ENCODE data around the gene FGF12. TPM values are rescaled to one million over a fixed set of nuclear protein-coding genes. Genes with fewer than 3 reads are reported as not detected.
A peak's percentile ranks its signal among the peaks of the same experiment; 100 is the strongest.

Gene FGF12
- total and polyA plus RNA-seq, 9 donors: 3.0 to 5.4 (median 4.3) TPM

DNA sequence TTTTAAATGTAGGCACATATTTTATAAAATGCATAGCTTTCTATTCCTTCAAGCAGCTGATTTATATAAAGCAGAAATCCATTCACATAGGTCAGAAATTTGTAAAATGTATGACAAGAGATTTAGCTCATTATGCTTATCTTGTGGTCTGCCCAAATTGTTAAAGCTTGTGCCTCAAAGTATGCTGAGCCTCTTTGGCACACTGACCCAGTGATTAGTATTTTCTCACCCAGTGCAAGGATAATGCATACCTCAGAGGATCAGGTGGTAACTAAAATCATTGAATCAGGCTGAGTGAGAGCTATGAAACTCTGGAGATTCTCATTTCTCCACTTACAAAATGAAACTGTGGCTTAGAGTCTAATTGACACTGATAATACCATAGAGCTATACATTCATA lies 533.3 kb downstream of the FGF12 start:
- DNase-seq: no peak
- Histone ChIP-seq H3K36me3 (ENCODE audit: control insufficient read depth, insufficient read depth, low read length) (no peaks in the 10 kb centered on the region), H3K4me1 (ENCODE audit: control insufficient read depth, insufficient read depth, low read length) (no peaks in the 10 kb centered on the region), H3K9me3 (replicated peaks; ENCODE audit: control insufficient read depth, low read depth, low read length) (no peaks in the 10 kb centered on the region), H3K27ac (ENCODE audit: low read length) (no peak overlapping the region), H3K27me3 (ENCODE audit: control insufficient read depth, insufficient read depth, low read length) (no peaks in the 10 kb centered on the region), H3K4me3 (ENCODE audit: low read length) (no peak overlapping the region)

GRCh38 chr3:192188218-192188835 lies 539.0 kb downstream of the FGF12 start:
- Histone ChIP-seq H3K27me3 (ENCODE audit: control insufficient read depth, insufficient read depth, low read length) (no peaks in the 10 kb centered on the region), H3K9me3 (replicated peaks; ENCODE audit: control insufficient read depth, low read depth, low read length) (no peaks in the 10 kb centered on the region), H3K4me1 (ENCODE audit: control insufficient read depth, insufficient read depth, low read length) (no peaks in the 10 kb centered on the region), H3K4me3 (ENCODE audit: low read length) (no peak overlapping the region), H3K36me3 (ENCODE audit: control insufficient read depth, insufficient read depth, low read length) (no peaks in the 10 kb centered on the region), H3K27ac (ENCODE audit: low read length) (no peak overlapping the region)
- DNase-seq: peak; percentile 30
- 40% methylated on average over 1 of the region's 7 CpGs for WGBS (ENCODE audit: insufficient coverage)

GRCh38 chr3:192187485-192188051 lies 539.8 kb downstream of the FGF12 start:
- no peaks in the 10 kb centered on the region for H3K4me1 ChIP-seq (ENCODE audit: control insufficient read depth, insufficient read depth, low read length)
- no peak overlapping the region for H3K4me3 ChIP-seq (ENCODE audit: low read length)
- H3K36me3 ChIP-seq (ENCODE audit: control insufficient read depth, insufficient read depth, low read length): no peaks in the 10 kb centered on the region
- no peaks in the 10 kb centered on the region for H3K27me3 ChIP-seq (ENCODE audit: control insufficient read depth, insufficient read depth, low read length)
- no peaks in the 10 kb centered on the region for H3K9me3 ChIP-seq (replicated peaks; ENCODE audit: control insufficient read depth, low read depth, low read length)
- DNase-seq: no peak
- no peak overlapping the region for H3K27ac ChIP-seq (ENCODE audit: low read length)
- 59% methylated on average over 4 of the region's 4 CpGs for WGBS (ENCODE audit: insufficient coverage)

DNA sequence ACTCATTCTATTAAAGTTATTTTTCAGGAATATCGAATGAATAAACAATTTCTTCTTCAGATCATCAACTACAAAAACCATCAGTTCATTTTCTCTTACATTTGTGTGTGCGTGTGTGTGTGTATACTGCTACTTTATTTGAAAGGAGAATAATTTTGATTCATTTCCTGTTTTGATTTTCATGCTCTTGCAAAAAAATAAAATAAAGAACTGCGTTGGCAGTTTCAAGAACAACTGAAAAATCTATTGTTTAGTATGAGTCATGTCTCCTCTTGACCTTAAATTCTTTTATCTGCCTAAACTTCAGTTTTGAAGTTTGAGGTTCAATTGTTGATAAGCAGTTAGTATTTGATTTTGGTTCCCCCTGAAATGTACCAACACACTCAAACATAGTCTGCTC lies 540.8 kb downstream of the FGF12 start:
- no peak for DNase-seq
- H3K4me3 ChIP-seq (ENCODE audit: low read length): no peak overlapping the region

GRCh38 chr3:192186045-192186444 lies 541.3 kb downstream of the FGF12 start:
- no CpG with 5 or more reads among the region's 2 CpGs for WGBS (ENCODE audit: insufficient coverage)
- no peaks in the 10 kb centered on the region for H3K4me1 ChIP-seq (ENCODE audit: control insufficient read depth, insufficient read depth, low read length)
- H3K27ac ChIP-seq (ENCODE audit: low read length): no peak overlapping the region
- no peaks in the 10 kb centered on the region for H3K36me3 ChIP-seq (ENCODE audit: control insufficient read depth, insufficient read depth, low read length)
- DNase-seq: no peak
- no peaks in the 10 kb centered on the region for H3K27me3 ChIP-seq (ENCODE audit: control insufficient read depth, insufficient read depth, low read length)
- no peaks in the 10 kb centered on the region for H3K9me3 ChIP-seq (replicated peaks; ENCODE audit: control insufficient read depth, low read depth, low read length)
- no peak overlapping the region for H3K4me3 ChIP-seq (ENCODE audit: low read length)

More for the DNA sequence above, 540.8 kb downstream of the FGF12 start:
- Histone ChIP-seq H3K4me1 (ENCODE audit: control insufficient read depth, insufficient read depth, low read length) (no peaks in the 10 kb centered on the region), H3K9me3 (replicated peaks; ENCODE audit: control insufficient read depth, low read depth, low read length) (no peaks in the 10 kb centered on the region), H3K36me3 (ENCODE audit: control insufficient read depth, insufficient read depth, low read length) (no peaks in the 10 kb centered on the region), H3K27me3 (ENCODE audit: control insufficient read depth, insufficient read depth, low read length) (no peaks in the 10 kb centered on the region), H3K27ac (ENCODE audit: low read length) (no peak overlapping the region)
- WGBS (ENCODE audit: insufficient coverage): no CpG with 5 or more reads among the region's 3 CpGs

DNA sequence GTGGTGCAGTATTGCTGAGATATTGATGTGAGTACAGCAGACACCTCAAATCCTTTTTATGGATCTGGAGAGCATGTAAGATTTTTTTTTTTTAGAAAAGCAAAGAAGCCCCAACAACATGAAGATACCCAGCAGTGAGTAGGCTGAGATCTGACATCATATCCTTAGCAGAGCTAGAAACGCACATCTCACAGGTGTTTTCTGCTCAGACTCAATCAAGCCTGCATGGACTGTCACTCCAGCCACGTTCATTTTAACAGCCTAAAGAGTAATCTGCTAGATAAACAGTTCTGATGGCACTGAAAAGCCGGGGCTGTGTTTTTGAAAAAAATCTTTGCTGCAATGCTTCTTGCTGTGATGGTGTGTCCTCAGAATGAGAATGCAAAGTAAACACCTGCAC lies 544.2 kb downstream of the FGF12 start:
- WGBS (ENCODE audit: insufficient coverage): 71% methylated on average over 1 of the region's 3 CpGs
- H3K9me3 ChIP-seq (replicated peaks; ENCODE audit: control insufficient read depth, low read depth, low read length): no peaks in the 10 kb centered on the region
- no peaks in the 10 kb centered on the region for H3K4me1 ChIP-seq (ENCODE audit: control insufficient read depth, insufficient read depth, low read length)
- H3K4me3 ChIP-seq (ENCODE audit: low read length): no peak overlapping the region
- H3K36me3 ChIP-seq (ENCODE audit: control insufficient read depth, insufficient read depth, low read length): no peaks in the 10 kb centered on the region
- H3K27ac ChIP-seq (ENCODE audit: low read length): no peak overlapping the region
- DNase-seq: no peak
- H3K27me3 ChIP-seq (ENCODE audit: control insufficient read depth, insufficient read depth, low read length): no peaks in the 10 kb centered on the region

DNA sequence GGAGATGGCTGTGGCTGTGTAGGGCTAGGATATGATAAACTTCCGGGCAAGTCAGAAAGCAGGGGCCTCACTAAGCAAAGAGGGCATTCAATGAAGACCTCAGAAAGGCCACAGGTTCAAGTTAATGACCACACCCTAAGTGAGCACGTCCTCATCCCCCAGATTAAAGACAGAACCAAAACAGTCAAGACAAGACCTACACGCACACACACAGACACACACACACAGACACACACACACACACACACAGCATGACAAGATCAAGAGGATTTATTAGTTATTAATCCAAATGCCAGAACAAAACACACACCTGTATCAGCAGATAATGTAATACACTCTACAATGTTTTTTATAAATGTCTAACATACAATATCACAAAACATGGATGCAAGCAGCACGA lies 546.2 kb downstream of the FGF12 start:
- DNase-seq: no peak
- WGBS (ENCODE audit: insufficient coverage): 75% methylated on average over 1 of the region's 4 CpGs
- H3K9me3 ChIP-seq (replicated peaks; ENCODE audit: control insufficient read depth, low read depth, low read length): no peaks in the 10 kb centered on the region

DNA sequence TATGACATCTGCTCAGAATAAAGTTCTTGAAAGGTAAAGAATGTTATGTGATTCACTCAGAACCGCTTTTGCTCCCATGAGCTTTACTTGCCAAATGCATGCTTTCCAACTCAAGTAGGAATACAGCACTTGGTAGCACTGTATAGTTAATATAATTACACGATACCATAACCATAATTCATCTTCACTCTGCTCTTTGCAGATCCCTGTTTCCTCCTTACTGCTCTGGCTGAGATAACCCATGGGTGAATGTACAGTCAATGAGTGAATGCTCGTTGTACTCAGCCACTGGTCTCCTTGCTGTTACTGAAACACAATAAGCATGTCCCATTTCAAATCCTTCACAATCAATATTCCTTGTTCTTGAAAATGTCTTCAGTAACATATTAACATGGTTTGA lies 550.0 kb downstream of the FGF12 start:
- 83% methylated on average over 1 of the region's 3 CpGs for WGBS (ENCODE audit: insufficient coverage)
- Histone ChIP-seq H3K9me3 (replicated peaks; ENCODE audit: control insufficient read depth, low read depth, low read length) (no peaks in the 10 kb centered on the region), H3K36me3 (ENCODE audit: control insufficient read depth, insufficient read depth, low read length) (no peaks in the 10 kb centered on the region), H3K27ac (ENCODE audit: low read length) (no peak overlapping the region), H3K4me3 (ENCODE audit: low read length) (no peak overlapping the region), H3K27me3 (ENCODE audit: control insufficient read depth, insufficient read depth, low read length) (no peaks in the 10 kb centered on the region), H3K4me1 (ENCODE audit: control insufficient read depth, insufficient read depth, low read length) (no peaks in the 10 kb centered on the region)
- no peak for DNase-seq

More for the DNA sequence above, 546.2 kb downstream of the FGF12 start:
- Histone ChIP-seq H3K4me1 (ENCODE audit: control insufficient read depth, insufficient read depth, low read length) (no peaks in the 10 kb centered on the region), H3K27me3 (ENCODE audit: control insufficient read depth, insufficient read depth, low read length) (no peaks in the 10 kb centered on the region), H3K36me3 (ENCODE audit: control insufficient read depth, insufficient read depth, low read length) (no peaks in the 10 kb centered on the region), H3K4me3 (ENCODE audit: low read length) (no peak overlapping the region), H3K27ac (ENCODE audit: low read length) (no peak overlapping the region)

GRCh38 chr3:192174283-192174682 lies 553.1 kb downstream of the FGF12 start:
- Histone ChIP-seq H3K36me3 (ENCODE audit: control insufficient read depth, insufficient read depth, low read length) (no peaks in the 10 kb centered on the region), H3K27ac (ENCODE audit: low read length) (no peak overlapping the region), H3K4me3 (ENCODE audit: low read length) (no peak overlapping the region), H3K27me3 (ENCODE audit: control insufficient read depth, insufficient read depth, low read length) (no peaks in the 10 kb centered on the region), H3K9me3 (replicated peaks; ENCODE audit: control insufficient read depth, low read depth, low read length) (no peaks in the 10 kb centered on the region), H3K4me1 (ENCODE audit: control insufficient read depth, insufficient read depth, low read length) (no peaks in the 10 kb centered on the region)
- WGBS (ENCODE audit: insufficient coverage): 97% methylated on average over 3 of the region's 4 CpGs
- DNase-seq: no peak

- Histone ChIP-seq H3K4me1 (ENCODE audit: control insufficient read depth, insufficient read depth, low read length) (no peaks in the 10 kb centered on the region), H3K36me3 (ENCODE audit: control insufficient read depth, insufficient read depth, low read length) (no peaks in the 10 kb centered on the region), H3K27ac (ENCODE audit: low read length) (no peak overlapping the region), H3K4me3 (ENCODE audit: low read length) (no peak overlapping the region), H3K27me3 (ENCODE audit: control insufficient read depth, insufficient read depth, low read length) (no peaks in the 10 kb centered on the region), H3K9me3 (replicated peaks; ENCODE audit: control insufficient read depth, low read depth, low read length) (no peaks in the 10 kb centered on the region)
- DNase-seq: no peak
- WGBS (ENCODE audit: insufficient coverage): no CpG with 5 or more reads among the region's 1 CpG
Observed at GRCh38 chr3:192171213-192171612, 556.1 kb downstream of the FGF12 start.

GRCh38 chr3:192170659-192171058 lies 556.7 kb downstream of the FGF12 start:
- no peaks in the 10 kb centered on the region for H3K36me3 ChIP-seq (ENCODE audit: control insufficient read depth, insufficient read depth, low read length)
- H3K27me3 ChIP-seq (ENCODE audit: control insufficient read depth, insufficient read depth, low read length): no peaks in the 10 kb centered on the region
- no peak overlapping the region for H3K4me3 ChIP-seq (ENCODE audit: low read length)
- WGBS (ENCODE audit: insufficient coverage): no CpG with 5 or more reads among the region's 3 CpGs
- DNase-seq: no peak
- no peaks in the 10 kb centered on the region for H3K4me1 ChIP-seq (ENCODE audit: control insufficient read depth, insufficient read depth, low read length)
- H3K27ac ChIP-seq (ENCODE audit: low read length): no peak overlapping the region
- no peaks in the 10 kb centered on the region for H3K9me3 ChIP-seq (replicated peaks; ENCODE audit: control insufficient read depth, low read depth, low read length)
